GM12875 (cell line): Measurements from ENCODE around the gene RAB19.
"Not testable (repeated sequence)": the region's sequence is repeated elsewhere in the genome, so short reads cannot be mapped to it uniquely, and the experiment has no call there.

Experiments
- H3K4me3 ChIP-seq: one replicate; pipeline ENCODE4 v1.5.1; 2011; ENCODE audit warnings: low read depth, low read length, control low read depth
- CTCF ChIP-seq: IDR thresholded peaks from 2 replicates; pipeline ENCODE4 v1.5.1; 2011; ENCODE audit warnings: low read depth, mild to moderate bottlenecking, control low read depth, inconsistent platforms, low read length, moderate library complexity, borderline replicate concordance; ENCODE audit not compliant: insufficient read depth

RAB19 gene

GRCh38 chr7:140440593-140440992 is 36.7 kb downstream of the RAB19 start:
- no peak overlapping the region for H3K4me3 ChIP-seq
- no peak for TF ChIP-seq CTCF

- no peak for TF ChIP-seq CTCF
- H3K4me3 ChIP-seq: no peak overlapping the region
Measured at GRCh38 chr7:140441519-140441918, 37.7 kb downstream of the RAB19 start.

- TF ChIP-seq CTCF: no peak
- no peak overlapping the region for H3K4me3 ChIP-seq
Measured at GRCh38 chr7:140446467-140446866, 42.6 kb downstream of the RAB19 start.

GRCh38 chr7:140447841-140448240 is 44.0 kb downstream of the RAB19 start:
- H3K4me3 ChIP-seq: no peak overlapping the region
- TF ChIP-seq CTCF: no peak

GRCh38 chr7:140448781-140449480 is 45.1 kb downstream of the RAB19 start:
- H3K4me3 ChIP-seq: no peak overlapping the region
- TF ChIP-seq CTCF: no peak

GRCh38 chr7:140451716-140452115 is 47.9 kb downstream of the RAB19 start:
- no peak overlapping the region for H3K4me3 ChIP-seq
- TF ChIP-seq CTCF: no peak

GRCh38 chr7:140453273-140453672 is 49.4 kb downstream of the RAB19 start:
- no peak overlapping the region for H3K4me3 ChIP-seq
- no peak for TF ChIP-seq CTCF

- H3K4me3 ChIP-seq: not testable (repeated sequence)
Measured at GRCh38 chr7:140453785-140454656, 50.2 kb downstream of the RAB19 start.
